SK-N-SH treated with all-trans-retinoic acid at 6 μM for 48 hours (cell line): ENCODE measurements around the gene JRKL.

Source experiments
- CREB5 ChIP-seq: fragments of 250-450 bp; sonication (Bioruptor Pico); IDR thresholded peaks from 2 replicates; pipeline ENCODE4 v1.5.1; 2020; ENCODE audit warnings: low read depth, mild to moderate bottlenecking, moderate library complexity
- CSRNP3 ChIP-seq: fragments of 250-450 bp; sonication (Bioruptor Pico); IDR thresholded peaks from 2 replicates; pipeline ENCODE4 v1.5.1; 2021; ENCODE audit warnings: mild to moderate bottlenecking, moderate library complexity
- ESRRG ChIP-seq: fragments of 250-450 bp; sonication (Bioruptor Pico); IDR thresholded peaks from 2 replicates; pipeline ENCODE4 v1.6.1; 2021; ENCODE audit warnings: mild to moderate bottlenecking
- GLIS3 ChIP-seq: fragments of 250-450 bp; sonication (Bioruptor Pico); IDR thresholded peaks from 2 replicates; pipeline ENCODE4 v1.5.0; 2020; ENCODE audit warnings: mild to moderate bottlenecking, moderate library complexity
- ISL1 ChIP-seq: fragments of 250-450 bp; sonication (Bioruptor Pico); IDR thresholded peaks from 2 replicates; pipeline ENCODE4 v2.1.2; 2022; ENCODE audit warnings: mild to moderate bottlenecking, moderate library complexity
- OSR1 ChIP-seq: fragments of 250-450 bp; sonication (Bioruptor Pico); IDR thresholded peaks from 2 replicates; pipeline ENCODE4 v1.8.0; 2022; ENCODE audit warnings: moderate library complexity, mild to moderate bottlenecking, inconsistent platforms
- PATZ1 ChIP-seq: fragments of 250-450 bp; sonication (Bioruptor Pico); IDR thresholded peaks from 2 replicates; pipeline ENCODE4 v1.8.0; 2020; ENCODE audit warnings: mild to moderate bottlenecking, moderate library complexity, borderline replicate concordance
- RARB ChIP-seq: fragments of 250-450 bp; sonication (Bioruptor Pico); IDR thresholded peaks from 2 replicates; pipeline ENCODE4 v1.8.0; 2021; ENCODE audit warnings: mild to moderate bottlenecking, moderate library complexity
- SNAI2 ChIP-seq: fragments of 250-450 bp; sonication (Bioruptor Pico); IDR thresholded peaks from 2 replicates; pipeline ENCODE4 v1.5.0; 2020; ENCODE audit warnings: mild to moderate bottlenecking, moderate library complexity
- TCF4 ChIP-seq: fragments of 250-450 bp; sonication (Bioruptor Pico); IDR thresholded peaks from 2 replicates; pipeline ENCODE4 v1.8.0; 2021; ENCODE audit warnings: mild to moderate bottlenecking, moderate library complexity, borderline replicate concordance
- TOX ChIP-seq: fragments of 250-450 bp; sonication (Bioruptor Pico); IDR thresholded peaks from 2 replicates; pipeline ENCODE4 v1.8.0; 2021; ENCODE audit warnings: mild to moderate bottlenecking, moderate library complexity, borderline replicate concordance
- TSHZ2 ChIP-seq: fragments of 250-450 bp; sonication (Bioruptor Pico); IDR thresholded peaks from 2 replicates; pipeline ENCODE4 v1.5.0; 2020; ENCODE audit warnings: mild to moderate bottlenecking, moderate library complexity
- ZFP3 ChIP-seq: fragments of 250-450 bp; sonication (Bioruptor Pico); IDR thresholded peaks from 2 replicates; pipeline ENCODE4 v1.5.0; 2020; ENCODE audit warnings: mild to moderate bottlenecking, moderate library complexity
- ZNF70 ChIP-seq: fragments of 450-650 bp; formaldehyde crosslinking; IDR thresholded peaks from 2 replicates; pipeline ENCODE4 v1.5.0; 2020; ENCODE audit warnings: mild to moderate bottlenecking, moderate library complexity

GRCh38 chr11:96340555-96340885, 49.3 kb upstream of the JRKL start:
- TF ChIP-seq TOX (no peak), CSRNP3 (no peak), OSR1 (CRISPR knock-in tag) (no peak), GLIS3 (no peak), PATZ1 (no peak), ZFP3 (CRISPR knock-in tag) (no peak), RARB (CRISPR knock-in tag) (no peak), ISL1 (CRISPR knock-in tag) (no peak), SNAI2 (CRISPR knock-in tag) (no peak), TCF4 (CRISPR knock-in tag) (no peak), ESRRG (CRISPR knock-in tag) (no peak), TSHZ2 (CRISPR knock-in tag) (no peak), ZNF70 (CRISPR knock-in tag) (no peak), CREB5 (no peak)
